ENCODE data around the gene IL17RD. TPM values are rescaled to one million over a fixed set of nuclear protein-coding genes. Genes with fewer than 3 reads are reported as not detected.

The IL17RD gene
- total RNA-seq, 1 experiment from 2014 or later: 31.7 TPM

DNA sequence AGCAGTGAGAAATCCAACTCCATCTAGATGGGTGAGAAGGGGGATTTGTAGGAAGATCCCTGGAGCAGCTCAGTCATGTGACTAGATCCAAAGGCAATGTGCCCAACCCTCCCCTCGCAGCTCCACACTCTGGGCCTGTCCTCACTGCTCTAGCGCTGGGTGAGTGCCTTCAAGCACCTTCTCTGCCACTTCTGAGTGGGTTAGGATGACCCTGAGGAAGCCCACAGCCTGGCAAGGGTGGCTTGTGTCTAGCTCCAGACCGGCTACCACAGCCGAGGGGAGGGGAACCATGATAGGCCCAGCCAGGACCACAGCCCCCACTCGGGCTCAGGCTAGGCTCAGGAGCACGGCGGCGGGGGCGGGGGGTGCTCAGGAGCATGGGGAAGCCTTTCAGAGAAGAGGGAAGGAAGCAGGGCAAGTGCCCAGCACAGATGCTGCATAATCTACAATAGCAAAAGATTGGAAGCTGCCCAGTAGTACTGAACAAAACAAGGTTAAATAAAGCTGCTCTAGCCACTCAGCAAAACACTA lies 103.0 kb downstream of the IL17RD start:
- H3K27ac ChIP-seq (ENCODE audit: insufficient read length, low read depth, low read length): no peak overlapping the region
- H4K20me1 ChIP-seq (ENCODE audit: control insufficient read depth, insufficient read depth, insufficient read length): no peaks in the 10 kb centered on the region

More for the DNA sequence above, 103.0 kb downstream of the IL17RD start:
- Histone ChIP-seq H2BK5ac (ENCODE audit: insufficient read length, low read length) (no peak overlapping the region), H3K27me3 (ENCODE audit: insufficient read depth, low read length) (no peaks in the 10 kb centered on the region), H2BK12ac (ENCODE audit: insufficient read length, low read depth, low read length) (peak overlapping the region; percentile 71), H4K91ac (ENCODE audit: insufficient read length, low read depth, low read length) (no peak overlapping the region), H2BK20ac (ENCODE audit: low read depth, low read length, poor library complexity, severe bottlenecking) (no peak overlapping the region), H3K9ac (ENCODE audit: extremely low read depth, insufficient read length, low read length) (no peak overlapping the region), H3K9me3 (ENCODE audit: control insufficient read depth, low read depth, low read length) (no peaks in the 10 kb centered on the region), H4K5ac (ENCODE audit: insufficient read length, low read depth, low read length) (no peak overlapping the region), H3K14ac (ENCODE audit: insufficient read depth, low read length) (peak overlapping the region; percentile 88), H2BK15ac (ENCODE audit: low read depth, low read length) (no peak overlapping the region), H3K56ac (ENCODE audit: insufficient read length, low read depth, low read length) (no peak overlapping the region), H2AK5ac (ENCODE audit: insufficient read length, low read length) (no peak overlapping the region), H3K79me2 (ENCODE audit: insufficient read depth, low read length) (no peaks in the 10 kb centered on the region), H3K23ac (ENCODE audit: insufficient read length, low read depth, low read length) (no peak overlapping the region), H2AFZ (ENCODE audit: low read length) (no peak overlapping the region), H4K8ac (replicated peaks; ENCODE audit: insufficient read length, low read depth, low read length) (no peak overlapping the region), H3T11ph (ENCODE audit: low read length) (peak overlapping the region; percentile 47), H3K18ac (ENCODE audit: insufficient read length, low read depth, low read length) (peak overlapping the region; percentile 23), H3K23me2 (ENCODE audit: insufficient read length, low read depth, low read length, poor library complexity, severe bottlenecking) (no peaks in the 10 kb centered on the region), H3K4ac (ENCODE audit: low read depth, low read length) (no peak overlapping the region), H3K4me1 (ENCODE audit: insufficient read depth, low read length) (peaks cover 3% of the 10 kb centered on the region; the same call in 1 of the 2 replicates), H3K79me1 (ENCODE audit: insufficient read depth, low read depth, low read length, poor library complexity, severe bottlenecking) (no peaks in the 10 kb centered on the region), H2BK120ac (ENCODE audit: low read depth, low read length, poor library complexity, severe bottlenecking) (no peak overlapping the region), H3K4me2 (ENCODE audit: insufficient read depth, insufficient read length, low read length) (no peak overlapping the region)
- no peak for TF ChIP-seq CTCF (conservative IDR thresholded peaks at IDR 0.05)
- Mint-ChIP-seq H3K4me1 (peaks cover 29 to 31% of the 10 kb centered on the region in 2 experiments), H3K27ac (peak overlapping the region; percentile 72 to 93 (median 91); a peak in 5 of 7 replicates), H3K27me3 (ENCODE audit: low read depth) (no peaks in the 10 kb centered on the region), H3K4me3 (no peak overlapping the region; a peak in 1 of 5 replicates), H3K36me3 (ENCODE audit: insufficient read depth in 1 of 3, low read depth in 3 of 3) (no peaks in the 10 kb centered on the region; a peak in 1 of 7 replicates), H3K9me3 (no peaks in the 10 kb centered on the region)
- WGBS (ENCODE audit: extremely low coverage, insufficient read length, low lambda C conversion rate): no CpG with 5 or more reads among the region's 9 CpGs
- peak; percentile 49 for DNase-seq
